Fibroblast of mammary gland (primary cell): ENCODE measurements around the gene LENEP.

Experiments used
- DNase-seq: peaks from one replicate; pipeline ENCODE4 v3.0.0-alpha.2; 2010; ENCODE audit warnings: low read depth
- H3K4me3 ChIP-seq: 2 replicates; pipeline ENCODE4 v1.5.1; 2011; ENCODE audit warnings: low read depth, mild to moderate bottlenecking, low read length, moderate library complexity; ENCODE audit not compliant: control insufficient read depth
- CTCF ChIP-seq: conservative IDR thresholded peaks from 2 replicates; pipeline ENCODE4 v1.5.1; 2011; ENCODE audit warnings: low read depth, low read length, inconsistent platforms; ENCODE audit not compliant: control insufficient read depth, insufficient read depth

LENEP gene

DNA sequence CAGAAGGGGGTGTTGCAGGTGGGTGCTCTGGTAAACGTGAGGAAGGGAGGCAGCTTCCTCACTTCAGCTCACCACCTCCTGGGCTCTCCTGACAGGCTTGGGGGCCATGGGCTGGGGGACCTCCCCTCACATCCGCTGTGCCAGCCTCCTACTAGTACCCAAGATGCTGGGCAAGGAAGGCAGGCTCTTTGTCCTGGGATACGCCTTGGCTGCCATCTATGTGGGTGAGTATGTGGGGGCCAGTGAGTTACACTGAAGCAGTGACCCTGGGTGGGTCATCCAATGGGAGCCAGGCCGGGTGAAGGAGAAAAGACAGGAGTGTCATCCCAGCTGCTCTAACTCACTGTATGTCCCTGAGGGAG lies 45.9 kb downstream of the LENEP start:
- no peak overlapping the region for H3K4me3 ChIP-seq
- no peak for TF ChIP-seq CTCF
- no peak for DNase-seq

- no peak for DNase-seq
- H3K4me3 ChIP-seq = no peak overlapping the region
- TF ChIP-seq CTCF = no peak
Measured at GRCh38 chr1:155040358-155041093, 47.1 kb downstream of the LENEP start.

DNA sequence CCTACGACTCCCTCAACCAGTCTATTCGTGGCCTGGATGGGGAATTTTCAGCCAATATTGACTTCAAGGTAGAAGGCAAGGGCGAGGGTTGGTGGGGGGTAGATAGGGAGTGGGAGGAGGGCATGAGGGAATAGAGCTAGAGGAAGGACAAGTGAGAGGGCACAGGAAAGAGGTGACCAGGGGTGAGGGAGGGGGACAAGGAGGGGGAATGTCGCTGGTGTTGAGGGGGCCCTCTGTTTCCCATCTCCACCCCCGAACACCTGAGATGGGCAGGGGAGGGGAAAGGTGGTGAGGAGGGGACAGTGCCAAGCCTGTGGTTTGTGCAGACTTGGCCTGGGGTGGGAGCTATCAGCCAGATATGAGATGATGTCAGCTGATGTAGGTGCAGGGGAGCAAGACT lies 49.4 kb downstream of the LENEP start:
- DNase-seq = no peak
- H3K4me3 ChIP-seq = no peak overlapping the region
- TF ChIP-seq CTCF = no peak

GRCh38 chr1:155043301-155043702 lies 49.9 kb downstream of the LENEP start:
- H3K4me3 ChIP-seq = no peak overlapping the region
- TF ChIP-seq CTCF = no peak
- DNase-seq = no peak

GRCh38 chr1:155043793-155044192 lies 50.4 kb downstream of the LENEP start:
- TF ChIP-seq CTCF = no peak
- DNase-seq = no peak
- H3K4me3 ChIP-seq = no peak overlapping the region
